Measurements from ENCODE around the gene E4F1. TPM values are rescaled to one million over a fixed set of nuclear protein-coding genes. Genes with fewer than 3 reads are reported as not detected.

E4F1 gene
- total and polyA plus RNA-seq, 2 of the 8 experiments (the other 6 are each of a cell fraction or from before 2014, with no cell fraction given), result 22.2 to 27.0 TPM

DNA sequence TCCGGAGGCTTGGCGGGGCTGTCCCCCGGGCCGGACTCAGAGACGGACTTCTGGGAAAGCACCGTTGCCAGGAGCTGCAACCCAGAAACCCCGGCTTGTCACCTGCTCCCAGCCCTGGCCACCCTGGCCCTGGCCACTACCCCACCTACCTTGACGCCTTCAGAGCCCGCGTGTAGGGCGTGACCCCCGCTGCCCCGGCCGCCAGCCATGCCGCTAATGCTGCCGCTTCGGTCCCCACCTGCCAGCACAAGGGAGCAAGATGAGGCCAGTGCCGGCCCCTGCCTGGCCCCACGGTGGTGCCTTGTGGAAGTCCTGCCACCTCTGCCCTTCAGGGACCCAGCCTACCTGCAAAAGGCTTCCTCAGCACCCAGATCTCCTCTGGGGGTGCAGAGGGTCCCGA, 38.4 kb upstream of the E4F1 start:
- no peak overlapping the region for H3K56ac ChIP-seq (replicated peaks; ENCODE audit: insufficient read length, low read depth, low read length)
- WGBS, 2 experiments (ENCODE audit: extremely low coverage in 1 of 2, insufficient coverage in 1 of 2, insufficient read length in 1 of 2, insufficient replicate concordance in 2 of 2, low coverage in 1 of 2, low lambda C conversion rate in 2 of 2, missing lambda C conversion rate in 1 of 2), result 96% methylated on average over 20 of the region's 20 CpGs; no CpG with 5 or more reads in 1 of the 2 experiments
- H4K20me1 ChIP-seq (replicated peaks in 1 of 2; ENCODE audit: control insufficient read depth in 1 of 2, insufficient read depth in 2 of 2, low read length in 2 of 2), result peaks cover 0 to 6% of the 10 kb centered on the region in 2 experiments
- H4K5ac ChIP-seq (ENCODE audit: insufficient read length, low read depth, low read length), result no peak overlapping the region
- no peak overlapping the region for H3K27ac ChIP-seq (ENCODE audit: low read depth, low read length)
- H3K4me3 ChIP-seq (ENCODE audit: extremely low read depth in 1 of 4, insufficient read depth in 2 of 4, low read depth in 3 of 4, low read length in 4 of 4), result no peak overlapping the region
- H4K91ac ChIP-seq (replicated peaks; ENCODE audit: insufficient read length, low read length), result no peak overlapping the region
- H3K9ac ChIP-seq (replicated peaks in 1 of 4; ENCODE audit: extremely low read depth in 1 of 4, low read depth in 3 of 4, low read length in 3 of 4), result no peak overlapping the region
- H2BK120ac ChIP-seq (replicated peaks; ENCODE audit: low read depth, low read length), result no peak overlapping the region
- H2BK15ac ChIP-seq (ENCODE audit: low read length), result no peak overlapping the region
- no peaks in the 10 kb centered on the region for H3K9me3 ChIP-seq (ENCODE audit: insufficient read depth in 2 of 2, low read depth in 1 of 2, low read length in 1 of 2)
- TF ChIP-seq, protein P1, sequence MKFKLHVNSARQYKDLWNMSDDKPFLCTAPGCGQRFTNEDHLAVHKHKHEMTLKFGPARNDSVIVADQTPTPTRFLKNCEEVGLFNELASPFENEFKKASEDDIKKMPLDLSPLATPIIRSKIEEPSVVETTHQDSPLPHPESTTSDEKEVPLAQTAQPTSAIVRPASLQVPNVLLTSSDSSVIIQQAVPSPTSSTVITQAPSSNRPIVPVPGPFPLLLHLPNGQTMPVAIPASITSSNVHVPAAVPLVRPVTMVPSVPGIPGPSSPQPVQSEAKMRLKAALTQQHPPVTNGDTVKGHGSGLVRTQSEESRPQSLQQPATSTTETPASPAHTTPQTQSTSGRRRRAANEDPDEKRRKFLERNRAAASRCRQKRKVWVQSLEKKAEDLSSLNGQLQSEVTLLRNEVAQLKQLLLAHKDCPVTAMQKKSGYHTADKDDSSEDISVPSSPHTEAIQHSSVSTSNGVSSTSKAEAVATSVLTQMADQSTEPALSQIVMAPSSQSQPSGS (IDR thresholded peaks at IDR 0.05; ENCODE audit: low read length), result no peak
- TF ChIP-seq HDAC6 (IDR thresholded peaks at IDR 0.05; ENCODE audit: low read depth, low read length) (no peak), CEBPB (IDR thresholded peaks at IDR 0.05; ENCODE audit: low read depth, low read length) (no peak), NRF1 (IDR thresholded peaks at IDR 0.05; ENCODE audit: low read depth, low read length) (no peak), KDM1A (IDR thresholded peaks at IDR 0.05; ENCODE audit: borderline replicate concordance, low read length) (no peak), SUZ12 (IDR thresholded peaks at IDR 0.05; ENCODE audit: low read length) (no peak), KDM5A (IDR thresholded peaks at IDR 0.05; ENCODE audit: low read length) (no peak), SAP30 (IDR thresholded peaks at IDR 0.05; ENCODE audit: insufficient read depth, insufficient replicate concordance, low read length) (no peak), RAD21 (IDR thresholded peaks at IDR 0.05 in 1 of 2, conservative IDR thresholded peaks at IDR 0.05 in 1 of 2; ENCODE audit: low read depth in 2 of 2, low read length in 2 of 2) (no peak), TAF1 (IDR thresholded peaks at IDR 0.05; ENCODE audit: low read depth, low read length) (no peak)
- TF ChIP-seq, protein P2, sequence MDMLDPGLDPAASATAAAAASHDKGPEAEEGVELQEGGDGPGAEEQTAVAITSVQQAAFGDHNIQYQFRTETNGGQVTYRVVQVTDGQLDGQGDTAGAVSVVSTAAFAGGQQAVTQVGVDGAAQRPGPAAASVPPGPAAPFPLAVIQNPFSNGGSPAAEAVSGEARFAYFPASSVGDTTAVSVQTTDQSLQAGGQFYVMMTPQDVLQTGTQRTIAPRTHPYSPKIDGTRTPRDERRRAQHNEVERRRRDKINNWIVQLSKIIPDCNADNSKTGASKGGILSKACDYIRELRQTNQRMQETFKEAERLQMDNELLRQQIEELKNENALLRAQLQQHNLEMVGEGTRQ (IDR thresholded peaks at IDR 0.05; ENCODE audit: low read length), result no peak
- FAIRE-seq (no peak), DNase-seq (ENCODE audit: low read depth in 1 of 2, low spot score in 2 of 2) (no peak)
- no peaks in the 10 kb centered on the region for H3K79me2 ChIP-seq (ENCODE audit: control insufficient read depth in 1 of 2, insufficient read depth in 2 of 2, low read length in 2 of 2)
- H2AK5ac ChIP-seq (ENCODE audit: low read depth, low read length), result no peak overlapping the region
- H3K36me3 ChIP-seq (ENCODE audit: control insufficient read depth in 2 of 4, insufficient read depth in 4 of 4, low read length in 3 of 4), result peaks cover 0 to 4% (median 0%) of the 10 kb centered on the region in 4 experiments; a peak in 1 of 8 replicates
- H3K23ac ChIP-seq (ENCODE audit: insufficient read length), result no peak overlapping the region
- peaks cover 2% of the 10 kb centered on the region; the same call in 1 of the 2 replicates for H3K23me2 ChIP-seq (ENCODE audit: low read depth, low read length)
- ChIA-PET POLR2A (ENCODE audit: partially characterized antibody) (interaction anchor here (0.9 to 4.9 kb wide), 7 partner anchors 7 to 53 kb away, joined by 3 to 17 read pairs (median 4); partner anchors contain the start of genes BRICD5 and TRAF7), CTCF (ENCODE audit: partially characterized antibody) (interaction anchor here (1.0 to 2.1 kb wide), 4 partner anchors 10 to 44 kb away, joined by 3 to 9 read pairs (median 6); no protein-coding TSS in a partner anchor)
- no peak overlapping the region for H3K18ac ChIP-seq (ENCODE audit: extremely low read depth, low read length)
- no peak overlapping the region for H3K14ac ChIP-seq (ENCODE audit: insufficient read length)
- H2BK12ac ChIP-seq (ENCODE audit: low read depth, low read length), result no peak overlapping the region
- no peak overlapping the region for H3K4me2 ChIP-seq (ENCODE audit: insufficient read depth in 1 of 2, low read depth in 2 of 2, low read length in 2 of 2)
- peaks cover 0 to 7% (median 2%) of the 10 kb centered on the region in 4 experiments; a peak in 4 of 7 replicates for H3K4me1 ChIP-seq (replicated peaks in 1 of 4; ENCODE audit: control insufficient read depth in 3 of 4, insufficient read depth in 4 of 4, low read length in 3 of 4)
- H4K8ac ChIP-seq (ENCODE audit: extremely low read depth, insufficient read depth, low read length), result no peak overlapping the region
- H3K27me3 ChIP-seq (replicated peaks in 1 of 4; ENCODE audit: control insufficient read depth in 3 of 4, extremely low read depth in 1 of 4, insufficient read depth in 3 of 4, low read length in 3 of 4), result no peaks in the 10 kb centered on the region
- H2AFZ ChIP-seq (ENCODE audit: low read length), result no peak overlapping the region
- no peak overlapping the region for H3K4ac ChIP-seq (replicated peaks; ENCODE audit: insufficient read length, low read depth, low read length)
- no peak overlapping the region for H2BK20ac ChIP-seq (ENCODE audit: low read length)
- no peak overlapping the region for H2BK5ac ChIP-seq (ENCODE audit: low read depth, low read length)
- H3K79me1 ChIP-seq (ENCODE audit: low read depth, low read length), result no peaks in the 10 kb centered on the region
